ENCODE data around the gene TBKBP1.

GRCh38 chr17:47705536-47706530 lies 11.9 kb downstream of the TBKBP1 start:
- TF ChIP-seq CTCF (IDR thresholded peaks at IDR 0.05; ENCODE audit: low read length) (no peak), EZH2 (IDR thresholded peaks at IDR 0.05; ENCODE audit: borderline replicate concordance, low read length) (no peak)

Measured in OCI-LY1 (cell line).